Cardiac fibroblast (primary cell): ENCODE data around the gene SNED1.

Experiments
- DNase-seq, 2 donors: peaks; one replicate each; pipeline versions ENCODE4 v3.0.0 to v3.0.0-alpha.2; 2010; ENCODE audit warnings: low read depth in 2 of 2
- H3K4me3 ChIP-seq, 2 donors: replicated peaks in 1 of 2; 1 replicate in 1 of 2; 2 replicates in 1 of 2; pipeline ENCODE4 v1.5.1; 2011; ENCODE audit warnings: low read depth in 2 of 2, low read length in 2 of 2, mild to moderate bottlenecking in 2 of 2, moderate library complexity in 1 of 2
- TF ChIP-seq, protein P1 (sequence below): IDR thresholded peaks from one replicate; pipeline ENCODE4 v1.5.1; 2011; ENCODE audit warnings: low read depth, mild to moderate bottlenecking, low read length, inconsistent platforms

SNED1 gene

DNA sequence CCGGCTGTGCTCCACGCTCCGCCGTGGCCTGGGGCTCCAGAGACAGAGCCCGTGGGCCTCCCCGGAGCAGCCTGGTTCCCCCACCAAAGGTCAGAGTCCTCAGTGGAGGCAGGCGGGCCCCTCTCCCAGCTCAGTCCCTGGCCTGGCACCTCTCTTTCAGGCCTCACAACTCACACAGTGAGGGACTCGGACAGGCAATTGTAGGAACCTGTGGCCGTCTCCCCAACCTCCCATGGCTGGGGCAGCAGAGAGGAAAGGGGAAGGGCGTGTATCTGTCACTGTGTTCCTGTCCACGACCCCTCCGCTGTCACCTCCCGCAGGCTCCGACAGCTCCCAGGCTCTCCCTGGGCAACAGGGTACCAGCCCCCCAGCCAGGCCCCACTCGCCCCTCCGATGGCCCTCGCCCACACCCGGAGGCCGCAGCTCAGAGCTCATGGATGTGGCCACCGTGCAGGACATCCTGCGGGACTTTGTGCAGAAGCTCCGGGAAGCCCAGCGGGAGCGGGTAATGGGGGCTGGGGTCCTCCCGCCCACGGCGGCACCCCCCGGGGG lies 32.4 kb upstream of the SNED1 start:
- no peak overlapping the region for H3K4me3 ChIP-seq
- TF ChIP-seq, protein P1, sequence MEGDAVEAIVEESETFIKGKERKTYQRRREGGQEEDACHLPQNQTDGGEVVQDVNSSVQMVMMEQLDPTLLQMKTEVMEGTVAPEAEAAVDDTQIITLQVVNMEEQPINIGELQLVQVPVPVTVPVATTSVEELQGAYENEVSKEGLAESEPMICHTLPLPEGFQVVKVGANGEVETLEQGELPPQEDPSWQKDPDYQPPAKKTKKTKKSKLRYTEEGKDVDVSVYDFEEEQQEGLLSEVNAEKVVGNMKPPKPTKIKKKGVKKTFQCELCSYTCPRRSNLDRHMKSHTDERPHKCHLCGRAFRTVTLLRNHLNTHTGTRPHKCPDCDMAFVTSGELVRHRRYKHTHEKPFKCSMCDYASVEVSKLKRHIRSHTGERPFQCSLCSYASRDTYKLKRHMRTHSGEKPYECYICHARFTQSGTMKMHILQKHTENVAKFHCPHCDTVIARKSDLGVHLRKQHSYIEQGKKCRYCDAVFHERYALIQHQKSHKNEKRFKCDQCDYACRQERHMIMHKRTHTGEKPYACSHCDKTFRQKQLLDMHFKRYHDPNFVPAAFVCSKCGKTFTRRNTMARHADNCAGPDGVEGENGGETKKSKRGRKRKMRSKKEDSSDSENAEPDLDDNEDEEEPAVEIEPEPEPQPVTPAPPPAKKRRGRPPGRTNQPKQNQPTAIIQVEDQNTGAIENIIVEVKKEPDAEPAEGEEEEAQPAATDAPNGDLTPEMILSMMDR: no peak
- DNase-seq: no peak

DNA sequence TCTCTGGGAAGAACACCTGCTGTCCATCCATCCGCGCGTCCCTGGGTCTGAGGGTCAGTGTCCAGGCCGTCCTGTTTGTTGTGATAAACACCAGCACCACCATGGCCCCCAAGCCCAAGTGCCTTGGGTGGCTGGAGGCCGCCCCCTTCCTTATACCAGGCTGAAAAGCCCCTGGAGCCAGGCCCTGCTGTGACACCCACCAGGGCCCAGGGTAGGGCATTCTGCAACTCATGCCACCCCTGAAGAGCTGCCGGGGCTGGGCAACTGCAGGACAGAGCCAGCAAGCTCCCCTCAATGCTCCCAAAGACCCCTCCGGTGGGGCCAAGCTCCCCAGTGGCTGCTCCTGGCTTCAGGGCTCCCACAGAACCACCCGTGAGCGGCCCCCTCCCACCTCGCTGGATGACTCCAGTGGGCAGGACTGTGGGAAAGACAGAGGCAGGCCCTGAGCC lies 31.9 kb upstream of the SNED1 start:
- no peak for DNase-seq
- no peak overlapping the region for H3K4me3 ChIP-seq
- TF ChIP-seq, protein P1: no peak

DNA sequence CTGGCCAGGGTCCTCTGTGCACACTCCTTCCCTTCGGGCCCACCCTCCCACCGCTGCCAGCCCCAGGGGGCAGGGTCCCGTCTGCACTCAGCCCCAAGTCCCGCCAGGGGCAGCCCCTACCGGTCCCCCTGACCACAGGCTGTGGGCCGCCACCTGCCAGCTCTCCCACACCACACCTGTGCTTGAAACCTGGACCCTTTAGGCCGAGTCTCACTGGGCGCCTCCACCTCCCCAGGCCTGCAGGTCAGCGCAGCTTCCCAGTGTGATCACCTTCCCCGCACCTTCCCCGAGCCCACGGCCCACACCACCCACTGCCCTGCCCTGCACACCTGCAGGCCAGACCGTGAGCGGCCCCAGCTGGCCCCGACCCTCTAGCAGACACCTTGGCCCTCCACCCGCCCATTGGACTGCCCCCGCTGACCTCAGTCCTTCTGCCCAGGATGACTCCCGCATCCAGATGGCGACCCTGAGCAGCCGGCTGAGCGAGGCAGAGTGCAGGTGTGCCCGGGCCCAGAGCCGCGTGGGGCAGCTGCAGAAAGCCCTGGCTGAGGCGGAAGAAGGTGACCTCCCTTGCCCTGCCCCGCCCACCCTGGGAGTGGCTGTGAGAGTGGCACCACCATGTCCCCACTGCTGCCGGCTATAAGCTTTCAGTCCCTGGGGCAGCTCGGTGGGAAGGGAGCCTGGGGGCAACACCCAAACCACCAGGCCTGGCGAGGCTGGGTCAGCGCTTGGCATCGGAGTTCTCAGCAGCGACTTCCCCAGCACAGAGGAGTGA lies 31.3 kb upstream of the SNED1 start:
- H3K4me3 ChIP-seq: no peak overlapping the region
- no peak for DNase-seq
- TF ChIP-seq, protein P1: no peak

DNA sequence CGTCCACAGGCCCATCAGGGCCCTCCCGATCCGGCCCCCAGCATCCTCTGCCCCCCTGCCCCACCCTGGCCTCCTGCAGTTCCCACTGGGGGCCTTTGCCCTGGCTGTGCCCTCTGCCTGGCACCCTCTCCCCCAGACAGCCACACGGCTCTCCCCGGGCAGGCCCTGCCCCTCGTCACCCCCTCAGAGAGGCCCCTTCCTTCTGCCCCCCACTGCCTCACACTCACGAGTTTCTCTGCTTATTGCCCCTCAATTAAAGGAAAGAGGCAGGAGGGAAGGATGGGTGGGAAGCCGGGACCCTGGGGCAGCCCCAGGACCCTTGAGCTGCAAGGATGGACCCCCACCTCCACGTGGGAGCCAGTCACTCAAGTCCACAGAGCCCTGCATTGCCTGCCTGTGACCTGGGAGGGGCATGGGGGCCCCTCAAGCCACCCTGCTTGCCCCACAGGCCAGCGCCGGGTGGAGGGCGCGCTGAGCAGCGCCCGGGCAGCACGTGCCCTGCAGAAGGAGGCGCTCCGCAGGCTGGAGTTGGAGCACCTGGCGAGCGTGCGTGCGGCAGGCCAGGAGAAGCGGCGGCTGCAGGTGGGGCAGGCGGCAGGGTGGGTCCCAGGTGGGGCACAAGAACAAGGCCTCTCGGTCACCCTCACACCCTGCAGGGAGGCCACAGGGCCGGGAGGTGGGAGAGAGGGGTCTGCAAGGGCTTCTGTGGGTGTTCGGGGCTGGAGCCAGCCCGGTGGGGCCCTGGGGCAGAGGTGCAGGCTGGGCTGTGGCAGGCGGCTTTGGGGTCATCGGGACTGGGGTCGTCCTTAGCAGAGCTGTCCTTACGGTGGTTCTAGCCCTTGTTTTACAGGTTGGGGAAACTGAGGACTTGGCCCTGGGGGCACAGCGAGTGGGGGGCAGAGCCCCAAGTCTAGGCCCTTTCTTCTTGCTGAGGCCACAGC lies 30.5 kb upstream of the SNED1 start:
- no peak for DNase-seq
- TF ChIP-seq, protein P1: no peak
- H3K4me3 ChIP-seq: no peak overlapping the region

DNA sequence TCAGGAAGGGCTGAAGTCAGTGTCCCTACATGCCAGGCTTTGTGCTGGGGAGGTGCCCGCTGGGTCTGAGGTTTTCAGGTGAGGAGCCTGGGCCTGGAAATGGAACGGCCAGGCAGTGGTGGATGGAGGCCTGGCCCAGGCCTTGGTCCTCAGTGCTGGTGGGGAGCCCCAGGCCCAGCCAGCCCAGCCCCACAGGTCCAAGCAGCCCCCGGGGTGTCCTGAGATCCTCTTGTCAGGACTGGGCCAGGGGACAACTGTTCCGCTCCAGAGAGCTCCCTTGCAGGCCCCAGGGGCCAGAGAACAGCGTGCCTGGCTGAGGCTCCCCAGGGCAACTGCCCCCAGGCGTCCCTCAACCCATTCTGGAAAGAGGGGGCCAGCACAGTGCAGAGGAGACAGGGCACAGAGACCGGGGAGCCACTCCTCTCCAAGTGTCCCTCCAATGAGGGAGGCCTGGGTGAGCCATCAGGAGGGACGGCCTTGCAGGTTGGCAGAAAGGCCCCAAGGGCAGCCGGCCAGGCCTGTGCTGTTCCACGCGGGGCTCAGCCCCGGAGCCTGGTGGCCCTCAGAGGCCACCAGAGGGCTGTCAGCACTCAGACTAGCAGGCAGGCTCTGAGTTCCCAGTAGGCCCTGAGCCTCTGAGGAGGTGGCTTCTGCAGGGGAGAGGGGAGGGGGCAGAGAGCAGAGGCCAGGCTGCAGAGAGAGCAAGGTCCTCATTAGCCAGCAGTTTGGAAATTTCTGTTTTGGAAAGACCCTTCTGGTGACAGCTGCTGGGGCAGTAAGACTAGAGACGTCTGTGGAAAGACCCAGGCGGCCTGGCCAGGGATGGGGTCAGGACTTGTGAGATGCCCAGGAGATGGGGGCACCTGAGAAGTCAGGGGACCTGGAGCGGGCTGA lies 29.4 kb upstream of the SNED1 start:
- TF ChIP-seq, protein P1: no peak
- H3K4me3 ChIP-seq: no peak overlapping the region
- no peak for DNase-seq

DNA sequence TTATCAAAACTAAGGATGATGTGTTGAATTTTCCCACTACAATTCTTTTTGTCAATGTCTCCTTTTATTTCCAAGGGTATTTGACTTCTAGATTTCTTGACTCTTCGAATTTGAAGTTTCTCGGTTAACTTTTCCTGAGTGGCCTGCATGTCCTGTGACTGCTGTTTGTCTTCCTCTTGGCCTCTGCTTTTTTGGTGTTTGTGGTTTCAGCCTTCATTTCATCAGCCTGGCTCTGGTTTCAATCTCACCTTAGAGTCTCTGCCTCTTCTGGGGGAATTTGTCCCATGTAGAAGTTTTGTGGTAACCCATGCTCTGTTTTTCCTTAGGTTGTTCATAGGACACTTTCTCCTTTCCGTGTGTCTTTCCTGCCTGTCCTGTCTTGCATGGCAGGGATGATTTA lies 28.3 kb upstream of the SNED1 start:
- DNase-seq: no peak
- TF ChIP-seq, protein P1: no peak
- no peak overlapping the region for H3K4me3 ChIP-seq
